SK-N-SH (cell line): ENCODE measurements around the gene LRMDA. TPM values are rescaled to one million over a fixed set of nuclear protein-coding genes. Genes with fewer than 3 reads are reported as not detected.
A peak's percentile ranks its signal among the peaks of the same experiment; 100 is the strongest.

ENCODE experiments used
- CTCF ChIA-PET: fragments of 300-600, 350-600 bp; formaldehyde crosslinking; extraction: SDS; loops from one replicate; lab custom pipeline; 2021; lab: Yijun Ruan, JAX
- POLR2A ChIA-PET: fragments of 350-600 bp; sonication (Branson Sonifier 250); formaldehyde crosslinking; extraction: SDS; loops from one replicate; lab custom pipeline; 2020; ENCODE audit warnings: antibody characterized with exemption, inconsistent platforms; lab: Yijun Ruan, JAX
- DNase-seq: peaks from one replicate; pipeline ENCODE4 v3.0.0; 2012
- H2AFZ ChIP-seq: fragments of 200-600 bp; sonication (generic); 2 replicates; pipeline ENCODE4 v1.8.1; 2016; ENCODE audit warnings: antibody characterized with exemption, mild to moderate bottlenecking, low read depth
- H3F3A ChIP-seq: fragments of 200-600 bp; sonication (generic); replicated peaks from 2 replicates; pipeline ENCODE3; 2016; ENCODE audit warnings: antibody characterized with exemption, mild to moderate bottlenecking; ENCODE audit not compliant: insufficient read depth
- H3K27ac ChIP-seq, 2 experiments: fragments of 200-500 bp in 1 of 2; fragments of 200-600 bp in 1 of 2; sonication (Bioruptor generic) in 1 of 2; sonication (generic), shearing (Covaris generic) in 1 of 2; 2 replicates each; pipeline versions ENCODE4 v1.5.1 to v1.6.1; 2014 to 2016; ENCODE audit warnings: low read depth in 2 of 2, inconsistent platforms in 1 of 2, low read length in 1 of 2, mild to moderate bottlenecking in 1 of 2, mixed read lengths in 1 of 2
- H3K27me3 ChIP-seq: fragments of 200-600 bp; sonication (generic), shearing (Covaris generic); 2 replicates; pipeline ENCODE4 v1.6.1; 2016; ENCODE audit warnings: mixed run types; ENCODE audit not compliant: insufficient read depth
- H3K36me3 ChIP-seq, 2 experiments: fragments of 200-500 bp in 1 of 2; fragments of 200-600 bp in 1 of 2; sonication (Bioruptor generic) in 1 of 2; sonication (generic) in 1 of 2; replicated peaks in 1 of 2; 2 replicates each; pipeline versions ENCODE3 to v1.5.1; 2014 to 2016; ENCODE audit warnings: low read length in 1 of 2, mild to moderate bottlenecking in 1 of 2; ENCODE audit not compliant: insufficient read depth in 2 of 2, control insufficient read depth in 1 of 2
- H3K4me1 ChIP-seq, 2 experiments: fragments of 200-500 bp in 1 of 2; fragments of 200-600 bp in 1 of 2; sonication (Bioruptor generic) in 1 of 2; sonication (generic), shearing (Covaris generic) in 1 of 2; 2 replicates each; pipeline versions ENCODE4 v1.5.1 to v1.6.1; 2014 to 2016; ENCODE audit warnings: low read depth in 1 of 2, low read length in 1 of 2, mixed run types in 1 of 2; ENCODE audit not compliant: insufficient read depth in 2 of 2, control insufficient read depth in 1 of 2
- H3K4me2 ChIP-seq: fragments of 200-600 bp; sonication (generic), shearing (Covaris generic); 2 replicates; pipeline ENCODE4 v1.6.1; 2017; ENCODE audit warnings: mixed run types
- H3K4me3 ChIP-seq, 2 experiments: fragments of 200-500 bp in 1 of 2; fragments of 200-600 bp in 1 of 2; sonication (Bioruptor generic) in 1 of 2; sonication (generic), shearing (Covaris generic) in 1 of 2; 2 replicates each; pipeline versions ENCODE4 v1.5.1 to v1.8.1; 2014 to 2016; ENCODE audit warnings: low read depth in 2 of 2, inconsistent platforms in 1 of 2, low read length in 1 of 2, mild to moderate bottlenecking in 1 of 2, mixed read lengths in 1 of 2, moderate library complexity in 1 of 2
- H3K79me2 ChIP-seq: fragments of 200-600 bp; sonication (generic); 2 replicates; pipeline ENCODE4 v1.8.1; 2017; ENCODE audit warnings: mild to moderate bottlenecking; ENCODE audit not compliant: insufficient read depth
- H3K9ac ChIP-seq: fragments of 200-600 bp; sonication (generic); 2 replicates; pipeline ENCODE4 v1.6.1; 2017; ENCODE audit warnings: mixed run types
- H3K9me2 ChIP-seq: fragments of 200-600 bp; sonication (generic); 2 replicates; pipeline ENCODE4 v1.6.1; 2017; ENCODE audit warnings: mixed run types
- H3K9me3 ChIP-seq: fragments of 200-600 bp; sonication (generic); 2 replicates; pipeline ENCODE4 v1.6.1; 2017; ENCODE audit warnings: mixed run types, mild to moderate bottlenecking, moderate library complexity
- H4K20me1 ChIP-seq: fragments of 200-600 bp; sonication (generic); 2 replicates; pipeline ENCODE4 v1.6.1; 2017; ENCODE audit warnings: mild to moderate bottlenecking, mixed run types; ENCODE audit not compliant: insufficient read depth
- CHD2 ChIP-seq: fragments of 150-350 bp; IDR thresholded peaks from 2 replicates; pipeline ENCODE4 v1.6.1; 2018; ENCODE audit warnings: low read length; ENCODE audit not compliant: partially characterized antibody
- ELF1 ChIP-seq: IDR thresholded peaks from 2 replicates; pipeline ENCODE4 v1.4.0; 2012
- EP300 ChIP-seq, 2 experiments: IDR thresholded peaks; 2 replicates each; pipeline versions ENCODE4 v1.4.0 to v1.6.1; 2012; ENCODE audit warnings: borderline replicate concordance in 1 of 2, low read depth in 1 of 2, low read length in 1 of 2
- FOSL2 ChIP-seq: IDR thresholded peaks from 2 replicates; pipeline ENCODE4 v1.4.0; 2012; ENCODE audit warnings: low read depth, mild to moderate bottlenecking, moderate library complexity, borderline replicate concordance
- GABPA ChIP-seq: IDR thresholded peaks from 2 replicates; pipeline ENCODE4 v1.4.0; 2012; ENCODE audit warnings: low read depth, mild to moderate bottlenecking
- GATA2 ChIP-seq: sonication (generic); formaldehyde crosslinking; IDR thresholded peaks from 2 replicates; pipeline ENCODE4 v1.5.0; 2020; ENCODE audit warnings: mild to moderate bottlenecking, missing genetic modification reagents
- IRF3 ChIP-seq: fragments of 150-350 bp; IDR thresholded peaks from 2 replicates; pipeline ENCODE4 v1.6.1; 2016; ENCODE audit warnings: mild to moderate bottlenecking, low read depth, low read length
- MAX ChIP-seq: IDR thresholded peaks from 2 replicates; pipeline ENCODE4 v1.4.0; 2012; ENCODE audit warnings: low read depth
- MEF2A ChIP-seq: IDR thresholded peaks from 2 replicates; pipeline ENCODE4 v1.4.0; 2012; ENCODE audit warnings: low read depth, borderline replicate concordance
- POLR2AphosphoS5 ChIP-seq: IDR thresholded peaks from 2 replicates; pipeline ENCODE4 v1.6.1; 2012; ENCODE audit warnings: low read depth, low read length
- RAD21 ChIP-seq: IDR thresholded peaks from 2 replicates; pipeline ENCODE4 v1.6.1; 2012; ENCODE audit warnings: mild to moderate bottlenecking, low read length
- RCOR1 ChIP-seq: fragments of 150-350 bp; IDR thresholded peaks from 2 replicates; pipeline ENCODE4 v1.6.1; 2017; ENCODE audit warnings: antibody characterized with exemption, low read length
- REST ChIP-seq: IDR thresholded peaks from 2 replicates; pipeline ENCODE4 v1.6.1; 2012; ENCODE audit warnings: mild to moderate bottlenecking, low read depth, low read length, moderate library complexity
- RFX5 ChIP-seq: IDR thresholded peaks from 2 replicates; pipeline ENCODE4 v1.6.1; 2012; ENCODE audit warnings: mild to moderate bottlenecking, improper control_type of control experiment, low read length
- TAF1 ChIP-seq: IDR thresholded peaks from 2 replicates; pipeline ENCODE4 v1.6.1; 2012; ENCODE audit warnings: low read depth, mild to moderate bottlenecking, low read length, moderate library complexity, borderline replicate concordance
- TCF12 ChIP-seq: IDR thresholded peaks from 2 replicates; pipeline ENCODE4 v1.4.0; 2012
- TEAD4 ChIP-seq: IDR thresholded peaks from 2 replicates; pipeline ENCODE4 v1.4.0; 2012; ENCODE audit warnings: mild to moderate bottlenecking, borderline replicate concordance; ENCODE audit not compliant: insufficient read depth
- USF1 ChIP-seq: IDR thresholded peaks from 2 replicates; pipeline ENCODE4 v1.4.0; 2012; ENCODE audit warnings: low read depth, borderline replicate concordance
- ZBTB33 ChIP-seq: IDR thresholded peaks from 2 replicates; pipeline ENCODE4 v1.4.0; 2012; ENCODE audit warnings: low read depth, borderline replicate concordance
- WGBS: methylation state at CpG from one replicate; pipeline ENCODE4 v1.1.6; 2017; ENCODE audit warnings: low lambda C conversion rate; 5-methylcytosine and 5-hydroxymethylcytosine counted together
- polyA plus RNA-seq, 3 experiments: library from polyadenylated mRNA; depleted of rRNA; stranded (reverse); fragments of >200 nt; gene quantifications; 2 replicates each; pipeline ENCODE4 v1.2.3, GENCODE V29; 2012

LRMDA gene
- polyA plus RNA-seq, 1 of the 3 experiments (the other 2 are of a cell fraction): 0.95 TPM

- DNase-seq: peak; percentile 63
- Histone ChIP-seq H2AFZ (no peak overlapping the region), H3K9me2 (no peaks in the 10 kb centered on the region; the same call in 1 of the 2 replicates), H3K9me3 (no peaks in the 10 kb centered on the region), H3K36me3 (no peaks in the 10 kb centered on the region), H3F3A (no peaks in the 10 kb centered on the region), H3K4me3 (no peak overlapping the region), H3K27ac (peak overlapping the region in 1 of 2 experiments; percentile 100; a peak in 2 of 4 replicates), H3K27me3 (no peaks in the 10 kb centered on the region), H3K79me2 (no peaks in the 10 kb centered on the region), H3K9ac (no peak overlapping the region), H3K4me1 (peaks cover 12 to 51% of the 10 kb centered on the region in 2 experiments), H4K20me1 (no peaks in the 10 kb centered on the region), H3K4me2 (no peak overlapping the region)
- TF ChIP-seq EP300 (IDR thresholded peaks at IDR 0.05; ENCODE audit: borderline replicate concordance in 1 of 2, low read depth in 1 of 2, low read length in 1 of 2) (peak in 1 of 2 experiments; percentile 69; a peak in 2 of 4 replicates), RCOR1 (0 out of 2 replicates have a peak, but pooled peaks have one; percentile 18), RAD21 (peak; percentile 24; the same call in 1 of the 2 replicates), RFX5 (no peak), GATA2 (CRISPR knock-in tag) (peak; percentile 80)
- CTCF ChIA-PET: interaction anchor here (1.0 to 3.2 kb wide), 5 partner anchors 226 to 431 kb away, joined by 3 to 12 read pairs (median 5); no protein-coding TSS in a partner anchor
- 65% methylated on average over 6 of the region's 7 CpGs for WGBS
- POLR2A ChIA-PET: interaction anchor here (0.6 to 6.1 kb wide), 10 partner anchors 19 to 1153 kb away, joined by 3 to 58 read pairs (median 6); partner anchors contain the start of gene ZNF503
These were observed 1122.6 kb downstream of the LRMDA start for GRCh38 chr10:76554033-76554408.

GRCh38 chr10:76554478-76554877 lies 1123.1 kb downstream of the LRMDA start:
- Histone ChIP-seq H3K27ac (peak overlapping the region in 1 of 2 experiments; percentile 100; a peak in 2 of 4 replicates), H3K4me1 (peaks cover 16 to 48% of the 10 kb centered on the region in 2 experiments)

More at GRCh38 chr10:76554478-76554877, 1123.1 kb downstream of the LRMDA start:
- 74% methylated on average over 6 of the region's 6 CpGs for WGBS
- POLR2A ChIA-PET: interaction anchor here (0.6 to 6.1 kb wide), 7 partner anchors 18 to 420 kb away, joined by 3 to 58 read pairs (median 8); no protein-coding TSS in a partner anchor
- no peak overlapping the region for H3K4me2 ChIP-seq
- H3K9me2 ChIP-seq: no peaks in the 10 kb centered on the region; the same call in 1 of the 2 replicates
- no peaks in the 10 kb centered on the region for H3K27me3 ChIP-seq
- no peaks in the 10 kb centered on the region for H3K79me2 ChIP-seq
- TF ChIP-seq TEAD4 (no peak), TCF12 (no peak), CHD2 (no peak), TAF1 (no peak), IRF3 (no peak), FOSL2 (no peak), GABPA (no peak), MAX (no peak), ELF1 (no peak), MEF2A (no peak), RAD21 (no peak), RFX5 (no peak), USF1 (no peak), EP300 (IDR thresholded peaks at IDR 0.05; ENCODE audit: borderline replicate concordance in 1 of 2, low read depth in 1 of 2, low read length in 1 of 2) (no peak), POLR2AphosphoS5 (no peak), REST (no peak), ZBTB33 (no peak)
- DNase-seq: no peak
- CTCF ChIA-PET: interaction anchor here (0.9 to 3.2 kb wide), 2 partner anchors 381 to 416 kb away, joined by 3 to 12 read pairs; no protein-coding TSS in a partner anchor
- H3K9me3 ChIP-seq: no peaks in the 10 kb centered on the region
- no peaks in the 10 kb centered on the region for H3K36me3 ChIP-seq
- no peak overlapping the region for H3K9ac ChIP-seq
- no peak overlapping the region for H3K4me3 ChIP-seq
- H3F3A ChIP-seq: no peaks in the 10 kb centered on the region
- no peaks in the 10 kb centered on the region for H4K20me1 ChIP-seq
- no peak overlapping the region for H2AFZ ChIP-seq
